ENCODE measurements around the gene PEAK1. TPM values are rescaled to one million over a fixed set of nuclear protein-coding genes. Genes with fewer than 3 reads are reported as not detected.

The PEAK1 gene
- total RNA-seq, 1 donor from 2014 or later, result 75.2 TPM

DNA sequence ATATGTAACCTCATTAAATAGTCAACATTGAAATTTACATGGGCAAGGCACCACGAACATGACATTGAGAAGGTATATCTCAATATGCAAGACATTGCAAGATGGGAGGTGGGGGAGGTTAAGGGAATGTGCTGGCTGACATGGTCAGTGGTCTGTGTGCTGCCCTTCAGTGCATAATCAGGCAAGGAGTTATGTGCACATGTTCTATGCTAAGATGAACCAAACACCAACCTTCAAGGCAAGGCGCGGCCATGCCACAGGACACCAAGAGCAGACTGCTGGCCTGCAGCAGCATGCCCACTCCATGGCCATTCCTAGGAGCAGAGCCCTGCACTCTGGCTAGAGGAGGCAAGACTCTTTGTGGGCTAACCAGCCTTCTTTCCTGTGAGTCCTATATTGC is 308.1 kb downstream of the PEAK1 start:
- DNase-seq, result no peak
- TF ChIP-seq, protein P1, sequence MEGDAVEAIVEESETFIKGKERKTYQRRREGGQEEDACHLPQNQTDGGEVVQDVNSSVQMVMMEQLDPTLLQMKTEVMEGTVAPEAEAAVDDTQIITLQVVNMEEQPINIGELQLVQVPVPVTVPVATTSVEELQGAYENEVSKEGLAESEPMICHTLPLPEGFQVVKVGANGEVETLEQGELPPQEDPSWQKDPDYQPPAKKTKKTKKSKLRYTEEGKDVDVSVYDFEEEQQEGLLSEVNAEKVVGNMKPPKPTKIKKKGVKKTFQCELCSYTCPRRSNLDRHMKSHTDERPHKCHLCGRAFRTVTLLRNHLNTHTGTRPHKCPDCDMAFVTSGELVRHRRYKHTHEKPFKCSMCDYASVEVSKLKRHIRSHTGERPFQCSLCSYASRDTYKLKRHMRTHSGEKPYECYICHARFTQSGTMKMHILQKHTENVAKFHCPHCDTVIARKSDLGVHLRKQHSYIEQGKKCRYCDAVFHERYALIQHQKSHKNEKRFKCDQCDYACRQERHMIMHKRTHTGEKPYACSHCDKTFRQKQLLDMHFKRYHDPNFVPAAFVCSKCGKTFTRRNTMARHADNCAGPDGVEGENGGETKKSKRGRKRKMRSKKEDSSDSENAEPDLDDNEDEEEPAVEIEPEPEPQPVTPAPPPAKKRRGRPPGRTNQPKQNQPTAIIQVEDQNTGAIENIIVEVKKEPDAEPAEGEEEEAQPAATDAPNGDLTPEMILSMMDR (IDR thresholded peaks at IDR 0.05; ENCODE audit: borderline replicate concordance), result no peak
- Histone ChIP-seq H3K9me3 (replicated peaks) (no peaks in the 10 kb centered on the region), H3K36me3 (peaks cover 21% of the 10 kb centered on the region), H3K4me3 (no peak overlapping the region), H3K27me3 (ENCODE audit: low read depth) (no peaks in the 10 kb centered on the region), H3K27ac (replicated peaks) (no peak overlapping the region), H3K4me1 (peaks cover 29% of the 10 kb centered on the region)
- intact Hi-C loops (cut with micrococcal nuclease), result loop anchor here (10.0 kb wide), 1 partner anchor 433 kb away; no protein-coding TSS in a partner anchor

DNA sequence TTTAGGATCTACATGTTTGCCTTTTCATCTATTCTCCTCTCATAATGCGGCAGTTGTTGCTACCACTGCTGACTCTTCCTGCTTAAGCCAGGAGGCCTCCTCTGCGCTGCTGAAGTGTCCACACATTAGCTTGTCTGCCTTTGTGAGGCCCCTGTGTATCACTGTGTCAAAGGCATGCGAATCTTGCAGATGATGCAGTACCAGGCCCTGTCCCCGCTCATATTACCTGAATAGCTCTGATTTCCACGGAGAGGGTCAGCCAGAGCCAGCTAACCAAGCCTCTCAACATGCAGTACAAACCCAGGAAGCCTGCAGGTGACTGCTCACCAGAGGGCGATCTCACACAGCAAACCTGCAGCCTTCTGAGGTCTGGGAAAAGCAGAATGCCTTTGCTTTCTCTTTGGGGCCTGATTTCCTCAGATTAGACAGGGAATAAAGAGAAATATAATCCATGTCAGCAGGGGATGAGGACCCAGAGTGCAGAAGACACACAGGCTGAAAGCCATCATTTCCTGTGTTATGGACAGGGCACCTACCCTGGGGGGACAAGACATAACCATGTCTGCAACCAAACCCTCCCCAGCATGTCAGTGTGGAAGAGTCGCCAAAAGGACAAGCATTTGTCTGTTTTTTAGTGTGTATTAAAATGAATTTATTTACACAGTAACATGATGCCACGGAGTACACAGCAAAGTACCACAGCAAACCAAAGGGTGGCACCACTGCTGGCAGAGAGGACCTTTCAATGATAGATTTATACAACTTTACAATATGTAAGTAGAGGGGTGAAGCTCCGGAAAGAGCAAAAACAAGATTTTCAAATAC is 312.2 kb downstream of the PEAK1 start:
- Histone ChIP-seq H3K27ac (replicated peaks) (peak overlapping the region; percentile 70), H3K4me1 (peaks cover 54% of the 10 kb centered on the region), H3K27me3 (ENCODE audit: low read depth) (no peaks in the 10 kb centered on the region), H3K36me3 (no peaks in the 10 kb centered on the region), H3K9me3 (replicated peaks) (no peaks in the 10 kb centered on the region), H3K4me3 (no peak overlapping the region)
- peak; percentile 37 for DNase-seq
- TF ChIP-seq, protein P1 (IDR thresholded peaks at IDR 0.05; ENCODE audit: borderline replicate concordance), result peak; percentile 72
- intact Hi-C loops (cut with micrococcal nuclease), result no loop called here

DNA sequence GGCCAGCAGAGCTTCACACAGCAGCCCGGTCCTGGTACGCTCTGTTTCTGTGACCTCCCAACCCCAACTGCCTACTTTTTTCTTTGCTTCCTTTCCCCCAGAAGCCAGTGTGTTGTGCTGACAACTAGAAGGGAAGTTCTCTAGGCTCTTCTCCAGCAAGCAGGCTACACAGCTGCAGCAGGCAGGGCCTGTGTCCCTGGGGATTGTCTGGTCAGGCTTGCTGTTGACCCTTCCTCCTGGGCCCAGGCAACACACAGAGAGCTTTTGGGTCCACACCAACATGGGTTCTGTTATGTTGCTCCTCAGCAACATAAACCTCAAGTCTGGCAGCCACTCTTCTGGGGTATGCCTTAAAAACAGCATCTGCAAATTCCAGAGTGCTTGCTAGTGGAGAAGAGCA is 312.8 kb downstream of the PEAK1 start:
- Histone ChIP-seq H3K27ac (replicated peaks) (peak overlapping the region; percentile 70), H3K9me3 (replicated peaks) (no peaks in the 10 kb centered on the region), H3K4me1 (peaks cover 52% of the 10 kb centered on the region), H3K36me3 (no peaks in the 10 kb centered on the region), H3K27me3 (ENCODE audit: low read depth) (no peaks in the 10 kb centered on the region), H3K4me3 (no peak overlapping the region)
- DNase-seq, result peak; percentile 65
- TF ChIP-seq, protein P1 (IDR thresholded peaks at IDR 0.05; ENCODE audit: borderline replicate concordance), result no peak
- intact Hi-C loops (cut with micrococcal nuclease), result no loop called here

DNA sequence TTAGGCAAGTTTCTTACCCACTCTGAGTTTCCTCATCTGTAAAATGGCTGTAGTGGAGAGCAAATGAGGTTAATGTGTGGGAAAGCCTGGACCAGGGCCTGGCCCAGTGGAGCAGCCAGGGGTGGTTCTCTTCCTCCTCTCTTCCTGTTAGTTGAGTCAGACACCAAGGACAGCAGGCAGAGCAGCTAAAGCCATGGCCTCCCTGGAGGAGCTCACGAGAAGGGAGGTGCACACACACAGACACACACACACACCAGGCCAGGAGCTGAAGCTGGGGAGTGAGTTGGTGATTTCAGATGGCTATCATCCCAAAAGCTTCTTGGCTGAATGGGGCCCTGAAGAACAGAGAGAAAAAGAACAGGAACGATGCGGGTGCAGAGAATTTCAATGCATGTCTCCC is 315.7 kb downstream of the PEAK1 start:
- Histone ChIP-seq H3K4me1 (peaks cover 52% of the 10 kb centered on the region), H3K9me3 (replicated peaks) (no peaks in the 10 kb centered on the region), H3K27ac (replicated peaks) (peak overlapping the region; percentile 47), H3K36me3 (no peaks in the 10 kb centered on the region), H3K4me3 (no peak overlapping the region), H3K27me3 (ENCODE audit: low read depth) (no peaks in the 10 kb centered on the region)
- TF ChIP-seq, protein P1 (IDR thresholded peaks at IDR 0.05; ENCODE audit: borderline replicate concordance), result no peak
- peak; percentile 45 for DNase-seq
- intact Hi-C loops (cut with micrococcal nuclease), result no loop called here

DNA sequence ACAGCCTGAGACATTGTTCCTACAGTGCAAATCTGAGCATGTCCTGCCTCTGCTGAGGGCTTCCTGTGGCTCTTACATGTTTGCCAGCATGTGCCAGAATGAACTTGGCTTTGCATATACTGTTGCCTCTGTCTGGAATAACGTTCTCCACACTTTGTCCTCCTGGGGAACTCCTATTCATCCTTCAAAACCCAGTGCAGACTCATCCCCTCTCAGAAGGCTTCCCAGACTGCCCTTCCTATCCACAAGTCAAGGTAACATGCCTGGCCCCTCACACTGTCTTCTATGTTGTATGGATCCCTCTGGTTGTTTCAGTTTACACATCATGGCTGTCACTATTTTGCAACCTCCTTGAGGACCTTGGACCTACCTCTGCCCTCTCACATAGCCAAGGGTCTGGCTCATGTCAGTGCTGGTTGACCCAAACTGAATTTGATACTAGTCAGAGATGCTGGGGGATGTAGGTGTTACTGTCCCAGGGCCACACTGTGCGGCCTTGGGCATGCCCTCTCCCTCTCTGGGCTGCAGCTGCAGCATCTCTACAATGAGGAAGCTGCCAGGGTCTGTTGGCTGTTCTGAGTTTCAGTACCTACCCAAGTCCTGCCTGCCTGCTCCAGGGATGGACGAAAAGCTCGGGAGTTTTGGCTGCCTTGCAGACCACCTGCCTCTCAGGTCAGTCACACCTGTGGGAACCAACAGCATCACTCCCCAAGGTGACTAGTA is 320.0 kb downstream of the PEAK1 start:
- intact Hi-C loops (cut with micrococcal nuclease), result no loop called here
- no peaks in the 10 kb centered on the region for H3K9me3 ChIP-seq (replicated peaks)
- TF ChIP-seq, protein P1 (IDR thresholded peaks at IDR 0.05; ENCODE audit: borderline replicate concordance), result no peak
- H3K27me3 ChIP-seq (ENCODE audit: low read depth), result no peaks in the 10 kb centered on the region
- no peak overlapping the region for H3K4me3 ChIP-seq
- no peaks in the 10 kb centered on the region for H3K36me3 ChIP-seq
- H3K4me1 ChIP-seq, result peaks cover 17% of the 10 kb centered on the region
- H3K27ac ChIP-seq (replicated peaks), result no peak overlapping the region
- DNase-seq, result no peak

Measured in left ventricle myocardium inferior (tissue), 1 donor.